H9 (cell line): ENCODE data around the gene TRMT44. TPM values are rescaled to one million over a fixed set of nuclear protein-coding genes. Genes with fewer than 3 reads are reported as not detected.
A peak's percentile ranks its signal among the peaks of the same experiment; 100 is the strongest.

Experiments
- DNase-seq: peaks from one replicate; pipeline ENCODE4 v3.0.0-alpha.2; 2017
- H2AFZ ChIP-seq: one replicate; pipeline ENCODE4 v1.6.1; 2013; ENCODE audit warnings: mild to moderate bottlenecking, low read length, control low read depth, moderate library complexity
- H2AK5ac ChIP-seq: 2 replicates; pipeline ENCODE4 v1.6.1; 2013; ENCODE audit warnings: low read length, control low read depth, mixed read lengths; ENCODE audit not compliant: insufficient read length
- H2BK120ac ChIP-seq: one replicate; pipeline ENCODE4 v1.6.1; 2013; ENCODE audit warnings: low read depth, mild to moderate bottlenecking, low read length, control low read depth, inconsistent platforms; ENCODE audit not compliant: poor library complexity, severe bottlenecking
- H2BK12ac ChIP-seq: 2 replicates; pipeline ENCODE4 v1.6.1; 2013; ENCODE audit warnings: low read length, control low read depth, mixed read lengths, low read depth; ENCODE audit not compliant: insufficient read length
- H2BK15ac ChIP-seq: 2 replicates; pipeline ENCODE4 v1.6.1; 2013; ENCODE audit warnings: low read depth, low read length, control low read depth
- H2BK20ac ChIP-seq: one replicate; pipeline ENCODE4 v1.6.1; 2013; ENCODE audit warnings: low read depth, mild to moderate bottlenecking, low read length, control low read depth, inconsistent platforms; ENCODE audit not compliant: poor library complexity, severe bottlenecking
- H2BK5ac ChIP-seq: 2 replicates; pipeline ENCODE4 v1.6.1; 2013; ENCODE audit warnings: low read length, control low read depth, mixed read lengths; ENCODE audit not compliant: insufficient read length
- H3K14ac ChIP-seq: 2 replicates; pipeline ENCODE4 v1.6.1; 2013; ENCODE audit warnings: low read length, control low read depth; ENCODE audit not compliant: insufficient read depth
- H3K18ac ChIP-seq: 2 replicates; pipeline ENCODE4 v1.6.1; 2013; ENCODE audit warnings: low read depth, mild to moderate bottlenecking, mixed read lengths, low read length, control low read depth; ENCODE audit not compliant: insufficient read length
- H3K23ac ChIP-seq: 2 replicates; pipeline ENCODE4 v1.6.1; 2013; ENCODE audit warnings: low read length, control low read depth, mixed read lengths, low read depth; ENCODE audit not compliant: insufficient read length
- H3K23me2 ChIP-seq: 2 replicates; pipeline ENCODE4 v1.6.1; 2013; ENCODE audit warnings: low read depth, mild to moderate bottlenecking, mixed read lengths, low read length, control low read depth; ENCODE audit not compliant: insufficient read length, poor library complexity, severe bottlenecking
- H3K27ac ChIP-seq: 2 replicates; pipeline ENCODE4 v1.5.1; 2013; ENCODE audit warnings: low read length, control low read depth, mixed read lengths, low read depth; ENCODE audit not compliant: insufficient read length
- H3K27me3 ChIP-seq: 2 replicates; pipeline ENCODE4 v1.6.1; 2013; ENCODE audit warnings: low read length, control low read depth, inconsistent platforms; ENCODE audit not compliant: insufficient read depth
- H3K4ac ChIP-seq: 2 replicates; pipeline ENCODE4 v1.6.1; 2013; ENCODE audit warnings: low read depth, mild to moderate bottlenecking, control low read depth, inconsistent platforms, low read length, moderate library complexity
- H3K4me1 ChIP-seq: 2 replicates; pipeline ENCODE4 v1.6.1; 2013; ENCODE audit warnings: low read length, control low read depth, inconsistent platforms; ENCODE audit not compliant: insufficient read depth
- H3K4me2 ChIP-seq: 2 replicates; pipeline ENCODE4 v1.6.1; 2013; ENCODE audit warnings: low read length, control low read depth, mixed read lengths; ENCODE audit not compliant: insufficient read length, insufficient read depth
- H3K56ac ChIP-seq: 2 replicates; pipeline ENCODE4 v1.6.1; 2013; ENCODE audit warnings: low read depth, mild to moderate bottlenecking, mixed read lengths, low read length, control low read depth; ENCODE audit not compliant: insufficient read length
- H3K79me1 ChIP-seq: 2 replicates; pipeline ENCODE4 v1.6.1; 2013; ENCODE audit warnings: low read depth, mild to moderate bottlenecking, moderate library complexity, low read length, control low read depth, inconsistent platforms; ENCODE audit not compliant: insufficient read depth, poor library complexity, severe bottlenecking
- H3K79me2 ChIP-seq: 2 replicates; pipeline ENCODE4 v1.6.1; 2013; ENCODE audit warnings: low read length, control low read depth, inconsistent platforms; ENCODE audit not compliant: insufficient read depth
- H3K9ac ChIP-seq: 2 replicates; pipeline ENCODE4 v1.6.1; 2013; ENCODE audit warnings: low read length, control low read depth, mixed read lengths; ENCODE audit not compliant: insufficient read length; ENCODE audit errors: extremely low read depth
- H3K9me3 ChIP-seq: one replicate; pipeline ENCODE4 v1.6.1; 2013; ENCODE audit warnings: low read depth, low read length, inconsistent platforms; ENCODE audit not compliant: control insufficient read depth
- H3T11ph ChIP-seq: one replicate; pipeline ENCODE4 v1.6.1; 2013; ENCODE audit warnings: mild to moderate bottlenecking, low read length, control low read depth, inconsistent platforms
- H4K20me1 ChIP-seq: one replicate; pipeline ENCODE4 v1.6.1; 2013; ENCODE audit not compliant: control insufficient read depth, insufficient read length, insufficient read depth
- H4K5ac ChIP-seq: 2 replicates; pipeline ENCODE4 v1.6.1; 2013; ENCODE audit warnings: low read depth, mild to moderate bottlenecking, mixed read lengths, low read length, control low read depth; ENCODE audit not compliant: insufficient read length
- H4K8ac ChIP-seq: replicated peaks from 2 replicates; pipeline ENCODE4 v1.6.1; 2013; ENCODE audit warnings: low read length, control low read depth, mixed read lengths, low read depth; ENCODE audit not compliant: insufficient read length
- H4K91ac ChIP-seq: 2 replicates; pipeline ENCODE4 v1.6.1; 2013; ENCODE audit warnings: low read depth, mild to moderate bottlenecking, moderate library complexity, mixed read lengths, low read length, control low read depth; ENCODE audit not compliant: insufficient read length
- H3K27ac Mint-ChIP-seq, 3 experiments: 2 replicates in 2 of 3; 3 replicates in 1 of 3; pipeline ENCODE4 v1.8.0; 2020 to 2021; ENCODE audit warnings: mixed read lengths in 3 of 3, mild to moderate bottlenecking in 1 of 3, moderate library complexity in 1 of 3
- H3K27me3 Mint-ChIP-seq: 2 replicates; pipeline ENCODE4 v1.8.0; 2021; ENCODE audit warnings: low read depth, mild to moderate bottlenecking, moderate library complexity, mixed read lengths
- H3K36me3 Mint-ChIP-seq, 3 experiments: 2 replicates in 2 of 3; 3 replicates in 1 of 3; pipeline ENCODE4 v1.8.0; 2020 to 2021; ENCODE audit warnings: low read depth in 3 of 3, mixed read lengths in 3 of 3; ENCODE audit not compliant: insufficient read depth in 1 of 3
- H3K4me1 Mint-ChIP-seq, 2 experiments: 2 replicates each; pipeline ENCODE4 v1.8.0; 2020; ENCODE audit warnings: mixed read lengths in 2 of 2
- H3K4me3 Mint-ChIP-seq, 2 experiments: 2 replicates in 1 of 2; 3 replicates in 1 of 2; pipeline ENCODE4 v1.8.0; 2020 to 2021; ENCODE audit warnings: mild to moderate bottlenecking in 2 of 2, mixed read lengths in 2 of 2, moderate library complexity in 1 of 2
- H3K9me3 Mint-ChIP-seq, 2 experiments: 2 replicates in 1 of 2; 3 replicates in 1 of 2; pipeline ENCODE4 v1.8.0; 2020; ENCODE audit warnings: mild to moderate bottlenecking in 2 of 2, mixed read lengths in 2 of 2, moderate library complexity in 1 of 2
- WGBS: extraction: QIAGEN DNeasy Blood & Tissue Kit; methylation state at CpG from one replicate; pipeline ENCODE4 v1.1.7; 2013; ENCODE audit warnings: missing lambda C conversion rate, low lambda C conversion rate, mixed read lengths; ENCODE audit not compliant: insufficient read length; ENCODE audit errors: extremely low coverage; 5-methylcytosine and 5-hydroxymethylcytosine counted together
- total RNA-seq: library from RNA; stranded (reverse); gene quantifications from 2 replicates; pipeline ENCODE4 v1.2.1, GENCODE V29; 2021
- TF ChIP-seq, protein P1 (sequence below): fragments of 200-600 bp; sonication (generic); conservative IDR thresholded peaks from 3 replicates; pipeline ENCODE4 v1.8.0; 2021; ENCODE audit warnings: antibody characterized with exemption, mild to moderate bottlenecking

TRMT44 gene
- total RNA-seq, 1 experiment from 2014 or later, result 22.8 TPM

DNA sequence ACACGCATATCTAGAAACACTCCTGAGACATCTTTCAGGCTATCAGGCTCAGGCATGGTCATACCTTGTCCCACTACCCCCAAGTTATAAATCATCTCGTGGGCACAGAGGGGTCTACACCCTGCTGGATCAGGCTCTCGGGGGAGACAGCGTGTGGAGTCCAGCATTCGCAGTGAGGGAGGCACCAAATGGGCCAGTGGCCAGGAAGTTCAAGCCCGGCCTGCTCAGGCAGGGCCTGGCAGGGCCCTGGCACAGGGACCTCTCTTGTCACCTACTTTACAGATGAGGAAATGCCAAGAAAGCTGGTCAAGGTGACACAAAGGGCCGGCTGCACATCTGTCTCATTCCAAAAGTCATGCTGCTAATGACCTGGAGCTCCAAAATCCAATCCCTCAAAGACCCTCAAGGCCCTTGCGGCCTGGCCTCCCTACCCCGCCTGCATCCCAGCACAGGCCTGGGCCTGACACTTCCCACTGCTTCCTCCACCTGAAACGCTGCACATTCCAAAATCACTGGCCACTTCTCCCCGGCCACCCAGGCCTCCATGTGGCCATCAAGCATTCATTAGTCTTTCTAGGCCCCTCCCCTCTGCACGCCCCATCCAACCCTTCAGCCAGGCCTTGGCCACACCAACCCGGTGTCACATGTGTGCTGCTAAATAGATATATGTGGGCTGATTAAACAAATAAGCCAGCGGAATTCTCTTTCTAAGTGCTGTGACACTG, 35.6 kb upstream of the TRMT44 start:
- H3K4me1 ChIP-seq, result no peaks in the 10 kb centered on the region
- no peak overlapping the region for H3K9ac ChIP-seq
- H3K18ac ChIP-seq, result no peak overlapping the region
- no peak overlapping the region for H3K4ac ChIP-seq
- Mint-ChIP-seq H3K9me3 (peaks cover 13 to 17% of the 10 kb centered on the region in 2 experiments), H3K27ac (peak overlapping the region in 2 of 3 experiments; percentile 28 to 81; a peak in 1 of 7 replicates), H3K27me3 (peaks cover 3% of the 10 kb centered on the region), H3K36me3 (peaks cover 19 to 34% (median 24%) of the 10 kb centered on the region in 3 experiments), H3K4me3 (no peak overlapping the region), H3K4me1 (peaks cover 7% of the 10 kb centered on the region in 2 experiments)
- no peak overlapping the region for H2BK120ac ChIP-seq
- no peak overlapping the region for H3T11ph ChIP-seq
- no peak overlapping the region for H4K5ac ChIP-seq
- no peaks in the 10 kb centered on the region for H3K79me2 ChIP-seq
- no peak overlapping the region for H2AFZ ChIP-seq
- no peaks in the 10 kb centered on the region for H3K23me2 ChIP-seq
- WGBS, result no CpG with 5 or more reads among the region's 14 CpGs
- H3K9me3 ChIP-seq, result no peaks in the 10 kb centered on the region
- no peak overlapping the region for H2BK5ac ChIP-seq
- no peak overlapping the region for H3K23ac ChIP-seq
- no peaks in the 10 kb centered on the region for H3K79me1 ChIP-seq
- no peak overlapping the region for H2BK12ac ChIP-seq
- H3K14ac ChIP-seq, result no peak overlapping the region
- H2AK5ac ChIP-seq, result no peak overlapping the region
- H3K4me2 ChIP-seq, result no peak overlapping the region
- no peak overlapping the region for H3K27ac ChIP-seq
- no peak for DNase-seq
- H2BK20ac ChIP-seq, result no peak overlapping the region
- no peak overlapping the region for H4K8ac ChIP-seq
- TF ChIP-seq, protein P1, sequence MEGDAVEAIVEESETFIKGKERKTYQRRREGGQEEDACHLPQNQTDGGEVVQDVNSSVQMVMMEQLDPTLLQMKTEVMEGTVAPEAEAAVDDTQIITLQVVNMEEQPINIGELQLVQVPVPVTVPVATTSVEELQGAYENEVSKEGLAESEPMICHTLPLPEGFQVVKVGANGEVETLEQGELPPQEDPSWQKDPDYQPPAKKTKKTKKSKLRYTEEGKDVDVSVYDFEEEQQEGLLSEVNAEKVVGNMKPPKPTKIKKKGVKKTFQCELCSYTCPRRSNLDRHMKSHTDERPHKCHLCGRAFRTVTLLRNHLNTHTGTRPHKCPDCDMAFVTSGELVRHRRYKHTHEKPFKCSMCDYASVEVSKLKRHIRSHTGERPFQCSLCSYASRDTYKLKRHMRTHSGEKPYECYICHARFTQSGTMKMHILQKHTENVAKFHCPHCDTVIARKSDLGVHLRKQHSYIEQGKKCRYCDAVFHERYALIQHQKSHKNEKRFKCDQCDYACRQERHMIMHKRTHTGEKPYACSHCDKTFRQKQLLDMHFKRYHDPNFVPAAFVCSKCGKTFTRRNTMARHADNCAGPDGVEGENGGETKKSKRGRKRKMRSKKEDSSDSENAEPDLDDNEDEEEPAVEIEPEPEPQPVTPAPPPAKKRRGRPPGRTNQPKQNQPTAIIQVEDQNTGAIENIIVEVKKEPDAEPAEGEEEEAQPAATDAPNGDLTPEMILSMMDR, result no peak
- no peak overlapping the region for H4K91ac ChIP-seq
- H3K56ac ChIP-seq, result no peak overlapping the region
- no peak overlapping the region for H2BK15ac ChIP-seq
- no peaks in the 10 kb centered on the region for H4K20me1 ChIP-seq
- H3K27me3 ChIP-seq, result no peaks in the 10 kb centered on the region
